Immature natural killer cell (primary cell): ENCODE results near the gene GLI1. TPM values are rescaled to one million over a fixed set of nuclear protein-coding genes. Genes with fewer than 3 reads are reported as not detected.

ENCODE experiments used
- DNase-seq, 3 donors: peaks; one replicate each; pipeline ENCODE4 v3.0.0; 2022; ENCODE audit warnings: mixed read lengths in 1 of 3
- H3K27ac Mint-ChIP-seq, 6 donors: one replicate each; pipeline ENCODE4 v1.8.0; 2020; ENCODE audit warnings: mixed read lengths in 6 of 6, mild to moderate bottlenecking in 5 of 6, inconsistent platforms in 4 of 6, moderate library complexity in 3 of 6
- H3K27me3 Mint-ChIP-seq, 3 donors: one replicate each; pipeline ENCODE4 v1.8.0; 2020 to 2021; ENCODE audit warnings: low read depth in 3 of 3, mild to moderate bottlenecking in 3 of 3, mixed read lengths in 3 of 3, moderate library complexity in 3 of 3, inconsistent platforms in 1 of 3
- H3K36me3 Mint-ChIP-seq, 3 donors: one replicate each; pipeline ENCODE4 v1.8.0; 2020; ENCODE audit warnings: mixed read lengths in 3 of 3, inconsistent platforms in 2 of 3, mild to moderate bottlenecking in 2 of 3
- H3K4me1 Mint-ChIP-seq, 2 donors: one replicate each; pipeline ENCODE4 v1.8.0; 2020; ENCODE audit warnings: inconsistent platforms in 2 of 2, mild to moderate bottlenecking in 2 of 2, mixed read lengths in 2 of 2, moderate library complexity in 1 of 2
- H3K4me3 Mint-ChIP-seq, 5 donors: one replicate each; pipeline ENCODE4 v1.8.0; 2020; ENCODE audit warnings: mild to moderate bottlenecking in 5 of 5, mixed read lengths in 5 of 5, inconsistent platforms in 3 of 5, moderate library complexity in 3 of 5
- H3K9me3 Mint-ChIP-seq, 6 donors: one replicate each; pipeline ENCODE4 v1.8.0; 2020; ENCODE audit warnings: mild to moderate bottlenecking in 6 of 6, mixed read lengths in 6 of 6, inconsistent platforms in 4 of 6, moderate library complexity in 3 of 6
- polyA plus RNA-seq, 3 donors: library from polyadenylated mRNA; unstranded; fragments of 300-500 nt; fragmentation: Illumina TruSeq; gene quantifications; one replicate each; pipeline ENCODE4 v1.2.3, GENCODE V29; 2021

Gene GLI1
- polyA plus RNA-seq, 3 donors from 2014 or later: 0.33 to 0.40 TPM; not detected in 1

GRCh38 chr12:57476993-57477709, 17.6 kb downstream of the GLI1 start:
- no peak for DNase-seq
- Mint-ChIP-seq H3K27ac (peak overlapping the region; percentile 99 to 100 (median 100)), H3K27me3 (peaks cover 47 to 58% (median 56%) of the 10 kb centered on the region in 3 donors), H3K4me1 (peaks cover 90% of the 10 kb centered on the region in 2 donors), H3K4me3 (peak overlapping the region; percentile 90 to 97 (median 95)), H3K36me3 (peaks cover 40 to 44% (median 43%) of the 10 kb centered on the region in 3 donors), H3K9me3 (no peaks in the 10 kb centered on the region)

- Mint-ChIP-seq H3K9me3 (no peaks in the 10 kb centered on the region), H3K4me3 (peak overlapping the region; percentile 90 to 97 (median 95)), H3K36me3 (peaks cover 32 to 38% (median 36%) of the 10 kb centered on the region in 3 donors), H3K27ac (peak overlapping the region; percentile 99 to 100 (median 100)), H3K27me3 (peaks cover 41 to 57% (median 53%) of the 10 kb centered on the region in 3 donors), H3K4me1 (peaks cover 83% of the 10 kb centered on the region in 2 donors)
- peak; percentile 69 to 77 (median 73) for DNase-seq
These were observed 18.4 kb downstream of the GLI1 start for GRCh38 chr12:57477710-57478681.

GRCh38 chr12:57479043-57479375, 19.4 kb downstream of the GLI1 start:
- DNase-seq: no peak
- Mint-ChIP-seq H3K4me3 (peak overlapping the region; percentile 90 to 97 (median 95)), H3K9me3 (no peaks in the 10 kb centered on the region), H3K36me3 (peaks cover 27 to 30% (median 28%) of the 10 kb centered on the region in 3 donors), H3K27ac (peak overlapping the region; percentile 99 to 100 (median 100)), H3K4me1 (peaks cover 79 to 82% of the 10 kb centered on the region in 2 donors), H3K27me3 (peaks cover 39 to 55% (median 51%) of the 10 kb centered on the region in 3 donors)

- peaks cover 74 to 76% of the 10 kb centered on the region in 2 donors for H3K4me1 Mint-ChIP-seq
- H3K36me3 Mint-ChIP-seq: peaks cover 22 to 25% (median 23%) of the 10 kb centered on the region in 3 donors
- DNase-seq: peak; percentile 91 to 92 (median 92)
- no peaks in the 10 kb centered on the region for H3K9me3 Mint-ChIP-seq
- peak within 1 kb of the TSS; percentile 99 to 100 (median 100) for H3K27ac Mint-ChIP-seq
- H3K4me3 Mint-ChIP-seq: peak within 1 kb of the TSS; percentile 90 to 97 (median 95)
- peaks cover 37 to 50% (median 46%) of the 10 kb centered on the region in 3 donors for H3K27me3 Mint-ChIP-seq
These were observed 20.0 kb downstream of the GLI1 start, which contains the start of gene ARHGAP9 for GRCh38 chr12:57479376-57480115. ARHGAP9 (minus strand) TSS chr12:57479866; CDS start chr12:57479406, 460 bp downstream.

GRCh38 chr12:57481671-57482070, 22.1 kb downstream of the GLI1 start:
- peak overlapping the region; percentile 99 to 100 (median 100) for H3K27ac Mint-ChIP-seq
- no peak for DNase-seq
- peaks cover 28 to 38% (median 35%) of the 10 kb centered on the region in 3 donors for H3K27me3 Mint-ChIP-seq
- peaks cover 59 to 61% of the 10 kb centered on the region in 2 donors for H3K4me1 Mint-ChIP-seq
- H3K36me3 Mint-ChIP-seq: peaks cover 14 to 18% (median 17%) of the 10 kb centered on the region in 3 donors
- H3K4me3 Mint-ChIP-seq: peak overlapping the region in 3 of 5 donors; percentile 41 to 96 (median 44)
- H3K9me3 Mint-ChIP-seq: no peaks in the 10 kb centered on the region

GRCh38 chr12:57483466-57483865, 23.9 kb downstream of the GLI1 start:
- Mint-ChIP-seq H3K27me3 (peaks cover 19 to 29% (median 24%) of the 10 kb centered on the region in 3 donors), H3K9me3 (no peaks in the 10 kb centered on the region), H3K27ac (peak overlapping the region; percentile 43 to 95 (median 82)), H3K4me1 (peaks cover 55 to 57% of the 10 kb centered on the region in 2 donors), H3K36me3 (peaks cover 0 to 2% (median under 1%) of the 10 kb centered on the region in 3 donors), H3K4me3 (no peak overlapping the region)
- DNase-seq: no peak

GRCh38 chr12:57485695-57486094, 26.1 kb downstream of the GLI1 start:
- Mint-ChIP-seq H3K36me3 (peaks cover 0 to 8% (median 0%) of the 10 kb centered on the region in 3 donors), H3K27ac (peak overlapping the region in 1 of 6 donors; percentile 24)
- DNase-seq: no peak

GRCh38 chr12:57487055-57487596, 27.5 kb downstream of the GLI1 start:
- Mint-ChIP-seq H3K27me3 (peaks cover 6 to 9% (median 9%) of the 10 kb centered on the region in 3 donors), H3K27ac (peak overlapping the region; percentile 91 to 98 (median 96)), H3K9me3 (no peaks in the 10 kb centered on the region), H3K4me1 (peaks cover 35 to 43% of the 10 kb centered on the region in 2 donors), H3K4me3 (peak overlapping the region in 4 of 5 donors; percentile 94 to 99 (median 98)), H3K36me3 (peaks cover 7 to 20% (median 8%) of the 10 kb centered on the region in 3 donors)
- DNase-seq: no peak

More at GRCh38 chr12:57485695-57486094, 26.1 kb downstream of the GLI1 start:
- H3K4me1 Mint-ChIP-seq: peaks cover 44 to 47% of the 10 kb centered on the region in 2 donors
- H3K27me3 Mint-ChIP-seq: peaks cover 6 to 14% (median 9%) of the 10 kb centered on the region in 3 donors
- H3K9me3 Mint-ChIP-seq: no peaks in the 10 kb centered on the region
- H3K4me3 Mint-ChIP-seq: no peak overlapping the region

- DNase-seq: peak; percentile 90 to 92 (median 91)
- peak within 1 kb of the TSS; percentile 94 to 99 (median 97) for H3K4me3 Mint-ChIP-seq
- peaks cover 7 to 25% (median 12%) of the 10 kb centered on the region in 3 donors for H3K36me3 Mint-ChIP-seq
- H3K27me3 Mint-ChIP-seq: peaks cover 6 to 11% (median 9%) of the 10 kb centered on the region in 3 donors
- H3K9me3 Mint-ChIP-seq: no peaks in the 10 kb centered on the region
- H3K27ac Mint-ChIP-seq: peak within 1 kb of the TSS; percentile 91 to 98 (median 96)
- peaks cover 37 to 43% of the 10 kb centered on the region in 2 donors for H3K4me1 Mint-ChIP-seq
These were observed 28.2 kb downstream of the GLI1 start, which contains the start of gene MARS1 for GRCh38 chr12:57487597-57488401. MARS1 (plus strand) TSS chr12:57488068; CDS start chr12:57488091, 23 bp downstream.

GRCh38 chr12:57488402-57489156, 29.0 kb downstream of the GLI1 start:
- peak overlapping the region; percentile 91 to 98 (median 96) for H3K27ac Mint-ChIP-seq
- H3K9me3 Mint-ChIP-seq: no peaks in the 10 kb centered on the region
- peak overlapping the region; percentile 94 to 99 (median 97) for H3K4me3 Mint-ChIP-seq
- H3K4me1 Mint-ChIP-seq: peaks cover 30 to 35% of the 10 kb centered on the region in 2 donors
- H3K36me3 Mint-ChIP-seq: peaks cover 7 to 27% (median 15%) of the 10 kb centered on the region in 3 donors
- no peak for DNase-seq
- H3K27me3 Mint-ChIP-seq: peaks cover 6 to 11% (median 9%) of the 10 kb centered on the region in 3 donors

GRCh38 chr12:57489157-57489641, 29.6 kb downstream of the GLI1 start:
- DNase-seq: no peak
- Mint-ChIP-seq H3K27me3 (peaks cover 6 to 13% (median 9%) of the 10 kb centered on the region in 3 donors), H3K27ac (peak overlapping the region; percentile 91 to 98 (median 96)), H3K36me3 (peaks cover 7 to 27% (median 15%) of the 10 kb centered on the region in 3 donors), H3K4me3 (peak overlapping the region; percentile 94 to 99 (median 97)), H3K4me1 (peaks cover 30 to 35% of the 10 kb centered on the region in 2 donors), H3K9me3 (no peaks in the 10 kb centered on the region)
